ENCODE data around the gene GNL1.

GNL1 gene, protein sequence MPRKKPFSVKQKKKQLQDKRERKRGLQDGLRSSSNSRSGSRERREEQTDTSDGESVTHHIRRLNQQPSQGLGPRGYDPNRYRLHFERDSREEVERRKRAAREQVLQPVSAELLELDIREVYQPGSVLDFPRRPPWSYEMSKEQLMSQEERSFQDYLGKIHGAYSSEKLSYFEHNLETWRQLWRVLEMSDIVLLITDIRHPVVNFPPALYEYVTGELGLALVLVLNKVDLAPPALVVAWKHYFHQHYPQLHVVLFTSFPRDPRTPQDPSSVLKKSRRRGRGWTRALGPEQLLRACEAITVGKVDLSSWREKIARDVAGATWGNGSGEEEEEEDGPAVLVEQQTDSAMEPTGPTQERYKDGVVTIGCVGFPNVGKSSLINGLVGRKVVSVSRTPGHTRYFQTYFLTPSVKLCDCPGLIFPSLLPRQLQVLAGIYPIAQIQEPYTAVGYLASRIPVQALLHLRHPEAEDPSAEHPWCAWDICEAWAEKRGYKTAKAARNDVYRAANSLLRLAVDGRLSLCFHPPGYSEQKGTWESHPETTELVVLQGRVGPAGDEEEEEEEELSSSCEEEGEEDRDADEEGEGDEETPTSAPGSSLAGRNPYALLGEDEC
- 102 to 179 reads per million in 2 donors for total RNA-seq

DNA sequence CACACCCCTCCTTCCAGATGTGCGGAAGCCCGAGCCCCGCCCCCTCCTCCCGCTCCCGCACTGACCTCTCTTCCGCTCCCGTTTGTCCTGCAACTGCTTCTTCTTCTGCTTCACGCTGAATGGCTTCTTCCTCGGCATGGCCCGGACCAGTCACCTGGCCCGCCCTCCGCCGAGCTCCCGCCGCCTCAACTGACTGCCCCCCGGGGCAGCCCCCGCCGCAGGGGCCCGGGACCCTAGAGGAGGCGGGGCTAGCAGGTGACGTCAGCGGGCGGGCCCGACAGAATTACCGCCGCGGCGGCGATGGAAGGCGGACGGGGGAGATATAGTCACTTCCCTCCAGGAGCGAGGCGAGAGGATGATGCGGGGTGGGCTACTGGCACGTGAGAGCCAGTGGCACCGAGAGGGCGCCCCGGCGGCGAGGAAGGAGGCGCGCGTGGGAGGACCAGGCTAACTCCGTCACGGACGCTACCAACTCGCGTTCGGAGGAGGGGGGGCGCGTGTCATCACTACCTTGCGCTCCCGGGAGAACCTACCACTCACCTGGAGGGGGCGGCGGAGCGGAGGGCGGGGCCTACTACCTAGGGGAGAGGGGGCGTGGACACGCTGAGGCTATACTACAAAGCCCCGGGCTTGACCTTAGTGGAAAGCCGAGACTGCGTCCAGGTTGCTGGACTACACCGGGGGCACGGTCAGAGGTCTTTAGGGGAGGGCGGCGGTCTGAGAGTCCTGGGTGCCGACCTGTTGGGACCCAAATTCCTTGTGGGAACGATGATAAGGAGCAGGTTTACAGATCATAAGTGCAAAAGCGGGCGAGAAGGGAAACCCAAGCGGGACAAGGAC, at the start of gene GNL1:
GNL1 (minus strand) TSS at position 424 of the 840 bp plus-strand sequence; CDS start at position 138, 286 bp downstream.
- DNase-seq = peak; percentile 99

DNA sequence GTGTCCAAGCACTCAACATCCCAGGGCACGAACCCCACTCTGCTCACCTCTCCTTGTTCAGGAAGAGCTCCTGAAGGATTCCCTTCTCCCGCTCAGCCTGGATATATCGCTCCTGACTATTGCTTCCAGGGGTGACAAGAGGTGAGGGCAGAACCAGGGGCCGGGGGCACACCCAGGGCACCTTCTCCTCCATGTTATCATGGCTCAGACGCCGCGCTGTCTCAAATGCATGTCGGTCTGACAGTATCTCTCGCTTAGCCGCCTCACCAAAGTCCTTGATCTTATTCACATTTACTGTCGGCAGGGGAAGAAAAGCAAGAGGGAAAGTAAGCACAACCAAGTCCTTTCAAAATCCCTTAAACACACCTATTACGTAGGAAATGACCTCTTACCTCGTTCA, 47.7 kb upstream of the GNL1 start:
- DNase-seq = no peak

DNA sequence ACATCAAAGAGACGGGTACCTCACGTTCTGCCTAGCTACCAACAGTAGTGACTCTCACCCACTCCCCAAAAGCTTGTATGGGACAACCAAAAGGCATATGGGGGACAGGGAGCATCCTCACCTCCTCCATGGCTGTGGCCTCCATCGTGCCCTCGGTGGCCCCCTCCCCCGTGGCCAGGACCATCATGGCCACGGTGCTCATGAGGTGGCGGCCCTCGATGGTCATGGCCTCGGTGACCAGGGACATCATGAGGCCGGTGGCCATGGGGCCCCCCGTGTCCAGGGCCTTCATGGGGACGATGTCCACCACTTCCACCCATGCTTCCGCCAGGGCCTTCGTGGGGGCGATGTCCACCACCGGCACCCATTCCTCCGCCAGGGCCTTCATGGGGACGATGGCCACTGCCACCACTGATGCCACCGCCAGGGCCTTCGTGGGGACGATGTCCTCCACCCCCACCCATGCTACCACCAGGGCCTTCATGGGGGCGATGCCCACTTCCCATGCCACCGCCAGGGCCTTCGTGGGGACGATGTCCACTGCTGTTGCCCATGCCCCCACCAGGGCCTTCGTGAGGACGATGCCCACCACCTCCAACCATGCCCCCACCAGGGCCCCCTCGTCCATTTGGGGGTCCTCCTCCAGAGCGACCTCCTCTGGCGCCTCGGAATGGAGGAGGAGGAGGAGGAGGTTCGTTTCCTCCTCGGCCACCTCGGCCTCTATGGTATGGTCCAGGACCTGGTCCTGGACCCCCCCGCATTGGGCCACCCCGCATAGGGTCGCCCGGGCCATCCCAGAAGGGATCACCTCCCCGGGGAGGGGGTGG, 45.7 kb upstream of the GNL1 start:
- no peak for DNase-seq

DNA sequence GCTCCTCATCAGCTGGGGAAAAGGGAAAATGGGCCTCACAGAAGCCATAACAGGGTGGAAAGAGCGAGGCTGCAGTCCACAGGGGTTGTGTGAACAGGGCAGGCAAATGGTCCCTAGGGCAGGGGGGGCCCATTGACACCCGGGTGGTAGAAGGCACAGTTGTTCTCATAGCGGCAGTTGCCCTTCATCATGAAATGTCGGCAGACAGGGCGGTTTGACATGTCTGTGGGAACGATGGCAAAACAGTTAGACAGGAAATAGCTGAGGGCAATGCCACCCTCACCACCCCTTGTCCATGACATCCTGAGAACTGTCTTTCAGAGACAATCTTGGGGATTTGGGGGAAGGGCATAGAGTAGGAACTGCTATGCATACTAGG, 45.1 kb upstream of the GNL1 start:
- no peak for DNase-seq

DNA sequence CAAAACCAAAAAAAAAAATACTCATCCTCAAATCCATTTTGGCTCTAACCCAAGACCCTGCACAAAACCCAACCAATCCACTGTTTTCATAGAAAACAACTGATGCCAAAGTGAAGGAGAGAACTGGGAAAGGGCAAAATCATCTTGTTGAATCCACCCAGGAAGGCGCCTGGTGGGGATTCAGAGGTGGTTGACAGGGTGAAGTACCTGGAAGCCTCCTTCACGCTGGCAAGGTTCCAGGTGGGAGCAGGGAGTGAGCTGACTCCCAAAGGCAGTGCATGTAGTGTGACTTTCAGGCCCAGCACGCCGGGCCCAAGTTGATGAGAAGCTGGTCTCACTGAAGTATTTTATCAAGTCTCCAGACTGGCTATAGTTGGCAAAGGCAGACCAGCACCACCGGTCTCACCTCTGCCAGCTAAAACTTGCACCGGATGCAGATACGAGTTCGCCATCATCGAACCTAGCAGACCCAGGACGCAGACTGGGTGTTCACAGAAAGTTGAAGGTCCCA, 44.2 kb upstream of the GNL1 start:
- DNase-seq = no peak

DNA sequence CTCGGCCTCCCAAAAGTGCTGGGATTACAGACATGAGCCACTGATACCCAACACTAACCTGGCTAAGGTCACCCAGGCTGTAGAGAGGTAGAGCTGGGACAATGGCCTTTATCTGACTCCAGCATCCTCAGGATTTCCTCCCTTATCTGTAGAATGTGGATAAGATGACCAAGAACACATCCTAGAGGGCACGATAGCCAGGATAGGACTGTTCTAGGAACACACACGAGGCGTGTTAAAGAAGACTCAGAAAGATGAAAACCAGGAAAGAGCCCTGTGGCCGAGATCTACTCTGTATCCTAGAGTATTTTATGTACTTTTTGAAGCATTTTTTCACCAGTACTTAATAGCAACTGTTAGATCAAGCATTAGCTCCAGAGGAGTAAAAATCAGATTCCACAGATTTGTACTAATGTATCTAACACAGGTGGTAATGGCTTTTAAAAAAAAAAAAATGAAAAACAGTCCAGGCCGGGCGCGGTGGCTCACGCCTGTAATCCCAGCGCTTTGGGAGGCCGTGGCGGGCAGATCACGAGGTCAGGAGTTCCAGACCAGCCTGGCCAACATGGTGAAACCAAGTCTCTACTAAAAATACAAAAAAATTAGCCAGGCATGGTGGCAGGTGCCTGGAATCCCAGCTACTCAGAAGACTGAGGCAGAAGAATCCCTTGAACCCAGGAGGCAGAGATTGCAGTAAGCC, 43.5 kb upstream of the GNL1 start:
- DNase-seq = no peak

DNA sequence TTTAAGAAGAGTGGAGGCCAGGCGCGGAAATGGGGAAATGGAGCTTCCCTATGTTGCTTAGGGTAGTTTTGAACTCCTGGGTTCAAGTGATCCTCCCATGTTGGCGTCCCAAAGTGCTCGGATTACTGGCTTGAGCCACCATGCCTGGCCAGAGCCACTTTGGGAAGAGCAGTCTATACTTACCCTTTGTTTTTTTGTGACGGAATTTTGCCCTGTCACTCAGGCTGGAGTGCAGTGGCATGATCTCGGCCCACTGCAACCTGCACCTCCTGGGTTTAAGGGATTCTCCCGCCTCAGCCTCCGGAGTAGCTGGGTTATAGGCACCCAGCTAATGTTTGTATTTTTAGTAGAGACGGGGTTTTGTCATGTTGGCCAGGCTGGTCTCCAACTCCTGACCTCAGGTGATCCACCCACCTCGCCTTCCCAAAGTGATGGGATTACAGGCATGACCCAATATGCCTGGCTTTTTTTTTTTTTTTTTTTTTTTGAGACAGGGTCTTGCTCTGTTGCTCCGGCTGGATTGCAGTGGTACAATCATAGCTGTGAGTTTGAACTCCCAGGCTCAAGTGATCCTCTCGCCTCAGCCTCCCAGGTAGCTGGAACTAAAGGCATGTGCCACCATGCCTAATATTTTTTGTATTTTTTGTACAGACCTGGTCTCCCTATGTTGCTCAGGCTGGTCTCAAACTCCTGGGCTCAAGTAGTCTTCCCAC, 42.8 kb upstream of the GNL1 start:
- no peak for DNase-seq

DNA sequence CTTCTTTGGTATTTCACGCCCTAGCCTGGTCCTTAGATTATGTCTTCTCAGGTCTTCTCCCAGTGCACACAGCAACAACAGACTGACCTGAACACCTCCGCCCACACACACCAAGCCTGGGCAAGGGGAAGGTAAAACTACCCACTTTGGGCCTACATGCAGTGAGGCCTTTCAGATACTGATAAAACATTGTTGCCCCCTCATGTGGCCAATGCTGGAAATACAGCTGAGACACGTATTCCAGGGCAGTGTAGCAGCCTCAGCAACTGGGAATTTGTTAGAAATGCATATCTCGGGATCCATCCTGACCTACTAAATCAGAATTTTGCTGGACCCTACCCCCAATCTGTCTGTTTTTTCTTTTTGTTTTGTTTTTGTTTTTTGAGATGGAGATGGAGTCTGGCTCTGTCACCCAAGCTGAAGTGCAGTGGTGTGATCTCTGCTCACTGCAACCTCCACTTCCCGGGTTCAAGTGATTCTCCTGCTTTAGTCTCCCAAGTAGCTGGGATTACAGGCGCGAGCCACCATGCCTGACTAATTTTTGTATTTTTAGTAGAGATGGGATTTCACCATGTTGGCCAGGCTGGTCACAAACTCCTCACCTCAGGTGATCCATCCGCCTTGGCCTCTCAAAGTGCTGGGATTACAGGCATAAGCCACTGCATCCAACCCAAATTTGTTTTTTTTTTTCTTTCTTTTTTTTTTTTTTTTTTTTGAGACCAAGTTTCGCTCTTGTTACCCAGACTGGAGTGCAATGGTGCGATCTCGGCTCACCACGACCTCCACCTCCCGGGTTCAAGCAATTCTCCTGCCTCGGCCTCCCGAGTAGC, 41.2 kb upstream of the GNL1 start:
- DNase-seq = peak; percentile 82

DNA sequence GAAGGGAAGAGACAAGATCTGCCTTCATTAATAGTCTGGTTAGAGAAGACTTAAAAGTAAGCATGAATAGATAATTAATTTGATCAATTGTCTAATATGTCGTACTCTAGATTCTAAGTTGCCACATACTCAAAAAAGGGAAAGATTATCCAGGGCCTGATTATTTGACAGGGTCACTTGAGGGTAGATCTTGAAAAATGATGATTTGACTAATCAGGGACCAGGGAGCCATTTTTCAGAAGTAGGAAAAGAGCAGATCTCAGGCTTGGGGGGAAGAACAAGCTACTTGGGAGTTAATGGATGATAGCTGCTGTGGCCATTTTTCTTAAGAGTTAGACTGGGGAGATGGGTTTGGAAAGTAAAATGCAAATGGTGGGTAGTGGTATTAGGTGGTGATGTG, 36.0 kb upstream of the GNL1 start:
- no peak for DNase-seq

DNA sequence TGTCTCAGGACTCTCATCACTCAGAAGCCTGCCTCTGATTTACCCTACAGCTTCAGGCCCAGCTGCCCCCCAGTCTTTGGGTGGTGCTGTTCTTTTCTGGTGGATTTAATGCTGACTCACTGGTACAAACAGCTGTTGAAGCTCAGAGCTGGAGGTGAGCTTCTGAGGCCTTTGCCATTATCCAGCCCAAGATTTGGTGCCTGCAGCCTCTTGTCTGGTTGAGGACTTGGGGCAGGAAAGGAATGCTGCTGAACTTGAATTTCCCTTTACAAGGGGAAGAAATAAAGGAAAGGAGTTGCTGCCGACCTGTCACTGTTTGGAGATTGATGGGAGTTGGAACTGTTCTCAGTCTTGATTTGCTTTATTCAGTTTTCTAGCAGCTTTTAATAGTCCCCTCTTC, 34.7 kb upstream of the GNL1 start:
- no peak for DNase-seq

DNA sequence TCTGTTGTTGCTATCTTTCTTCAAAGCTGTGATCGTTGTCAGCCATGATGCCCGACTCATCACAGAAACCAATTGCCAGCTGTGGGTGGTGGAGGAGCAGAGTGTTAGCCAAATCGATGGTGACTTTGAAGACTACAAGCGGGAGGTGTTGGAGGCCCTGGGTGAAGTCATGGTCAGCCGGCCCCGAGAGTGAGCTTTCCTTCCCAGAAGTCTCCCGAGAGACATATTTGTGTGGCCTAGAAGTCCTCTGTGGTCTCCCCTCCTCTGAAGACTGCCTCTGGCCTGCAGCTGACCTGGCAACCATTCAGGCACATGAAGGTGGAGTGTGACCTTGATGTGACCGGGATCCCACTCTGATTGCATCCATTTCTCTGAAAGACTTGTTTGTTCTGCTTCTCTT, 34.2 kb upstream of the GNL1 start:
- no peak for DNase-seq

DNA sequence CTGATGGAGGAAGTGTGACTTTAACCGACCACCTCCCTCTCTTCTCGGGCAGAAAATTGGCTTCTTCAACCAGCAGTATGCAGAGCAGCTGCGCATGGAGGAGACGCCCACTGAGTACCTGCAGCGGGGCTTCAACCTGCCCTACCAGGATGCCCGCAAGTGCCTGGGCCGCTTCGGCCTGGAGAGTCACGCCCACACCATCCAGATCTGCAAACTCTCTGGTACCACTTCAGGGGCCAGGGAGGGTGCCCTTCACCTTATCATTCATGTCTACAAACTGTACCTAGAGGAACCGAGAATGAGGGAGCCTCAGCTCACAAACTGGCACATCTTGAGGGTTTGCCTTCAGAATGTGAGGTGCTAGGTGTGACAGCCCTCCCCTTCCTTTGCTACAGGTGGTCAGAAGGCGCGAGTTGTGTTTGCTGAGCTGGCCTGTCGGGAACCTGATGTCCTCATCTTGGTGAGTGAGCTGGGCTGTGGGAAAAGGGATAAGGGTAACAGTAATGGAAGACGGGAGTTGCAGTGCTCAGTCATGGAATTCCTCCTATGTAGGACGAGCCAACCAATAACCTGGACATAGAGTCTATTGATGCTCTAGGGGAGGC, 33.6 kb upstream of the GNL1 start:
- DNase-seq = no peak

DNA sequence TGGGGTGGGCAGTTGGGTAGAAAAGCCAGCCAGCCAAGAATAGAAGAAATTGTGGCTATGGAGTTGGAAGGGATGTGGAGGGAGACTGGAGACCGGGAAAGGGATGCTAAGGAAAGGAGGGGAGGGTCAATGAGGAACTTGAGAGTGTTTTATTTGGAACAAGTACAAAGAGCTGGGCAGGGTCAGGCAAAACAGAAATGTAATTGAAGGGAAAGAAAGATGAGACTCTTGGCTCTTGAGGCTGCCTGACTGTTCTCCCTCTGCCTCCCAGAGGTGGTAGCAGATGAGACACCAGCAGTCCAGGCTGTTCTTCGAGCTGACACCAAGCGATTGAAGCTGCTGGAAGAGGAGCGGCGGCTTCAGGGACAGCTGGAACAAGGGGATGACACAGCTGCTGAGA, 27.6 kb upstream of the GNL1 start:
- DNase-seq = no peak

DNA sequence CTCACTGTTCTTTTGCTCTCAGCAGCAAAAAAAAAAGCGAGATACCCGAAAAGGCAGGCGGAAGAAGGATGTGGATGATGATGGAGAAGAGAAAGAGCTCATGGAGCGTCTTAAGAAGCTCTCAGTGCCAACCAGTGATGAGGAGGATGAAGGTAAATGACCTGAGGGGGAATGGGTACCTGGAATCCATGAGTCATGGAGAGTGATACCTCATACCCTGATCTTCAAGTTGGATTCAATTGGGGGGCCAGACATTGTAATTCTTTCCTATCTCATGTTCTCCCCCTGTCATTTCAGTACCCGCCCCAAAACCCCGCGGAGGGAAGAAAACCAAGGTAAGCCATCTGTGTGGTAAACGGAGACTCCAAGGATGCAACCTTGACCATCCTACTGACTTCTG, 21.8 kb upstream of the GNL1 start:
- no peak for DNase-seq

DNA sequence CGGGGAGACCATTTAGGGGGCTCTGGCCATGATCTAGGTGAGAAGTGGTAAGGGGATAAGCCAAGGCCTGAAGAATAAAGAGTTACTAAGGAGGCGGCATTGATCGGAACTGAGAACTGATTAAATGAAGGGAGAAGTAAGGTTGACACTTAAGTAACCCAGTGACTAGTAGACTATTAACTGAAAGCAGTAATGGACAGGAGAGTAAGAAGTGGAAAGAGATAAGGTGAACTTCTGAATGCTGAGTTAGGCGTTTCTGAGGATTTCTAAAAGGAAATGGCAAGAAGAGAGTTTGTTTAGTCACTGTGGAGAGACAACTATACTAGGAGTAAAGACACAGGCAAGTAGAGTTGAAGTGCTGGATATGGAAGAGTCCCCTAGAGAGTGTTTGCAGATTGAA, 16.8 kb upstream of the GNL1 start:
- no peak for DNase-seq

DNA sequence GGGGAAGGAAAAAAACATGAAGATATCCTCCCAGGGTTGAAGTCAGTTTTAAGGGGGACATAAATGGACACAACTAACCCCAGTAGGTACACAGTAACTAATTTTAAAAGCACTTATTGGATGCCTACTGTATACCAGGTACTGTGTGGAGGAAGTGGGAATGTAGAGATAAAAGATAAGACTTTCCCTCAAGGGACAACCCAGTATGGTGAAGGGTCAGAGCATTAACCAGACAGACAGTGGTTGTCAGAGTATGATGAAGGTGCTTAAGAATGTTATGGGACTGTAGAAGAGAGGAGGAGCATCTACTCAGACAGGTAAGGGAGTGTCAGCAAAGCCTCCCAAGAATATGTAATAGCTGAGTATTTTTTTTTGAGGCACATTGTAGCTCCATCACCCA, 15.9 kb upstream of the GNL1 start:
- DNase-seq = no peak

DNA sequence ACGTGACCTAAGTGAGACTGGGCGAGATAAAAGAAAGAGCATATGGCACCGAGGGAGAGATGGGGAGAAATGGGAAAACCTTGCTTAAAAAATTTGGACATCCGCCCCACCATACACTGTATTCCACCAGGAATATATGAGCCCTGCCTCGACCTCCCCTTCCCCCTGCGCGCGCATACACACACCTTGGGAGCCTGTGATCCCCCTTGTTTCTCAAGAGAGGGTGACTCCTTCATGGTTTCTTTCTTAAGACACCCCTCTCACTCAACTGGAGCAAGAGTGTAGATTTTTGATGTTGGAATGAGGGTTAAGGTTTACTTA, 15.4 kb upstream of the GNL1 start:
- no peak for DNase-seq

DNA sequence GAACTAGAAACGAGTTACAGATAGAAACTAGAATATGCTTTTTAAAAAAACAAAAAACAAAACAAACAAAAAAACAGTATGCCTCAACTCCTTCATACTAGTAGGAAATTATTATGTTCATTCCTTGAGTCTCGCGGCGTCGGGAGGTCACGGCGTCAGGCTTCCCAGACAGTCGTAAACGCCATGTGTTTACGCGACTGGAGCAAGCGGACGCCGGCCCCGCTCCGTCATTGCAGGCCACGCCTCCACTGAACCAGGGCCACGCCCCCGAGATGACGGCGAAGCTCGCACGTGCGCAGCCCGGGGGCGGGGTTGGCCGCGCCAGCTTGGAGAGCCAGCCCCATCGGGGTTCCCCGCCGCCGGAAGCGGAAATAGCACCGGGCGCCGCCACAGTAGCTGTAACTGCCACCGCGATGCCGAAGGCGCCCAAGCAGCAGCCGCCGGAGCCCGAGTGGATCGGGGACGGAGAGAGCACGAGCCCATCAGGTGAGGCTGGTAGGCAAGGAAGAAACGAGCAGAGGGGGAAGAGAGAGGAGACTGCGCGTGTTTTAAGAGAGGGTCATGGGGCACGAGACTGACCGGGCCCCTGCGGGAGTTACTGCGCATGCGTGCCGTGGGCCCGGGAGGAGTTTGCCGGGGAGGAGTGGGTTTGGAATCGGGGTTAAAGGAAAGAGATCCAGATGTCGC, 14.9 kb upstream of the GNL1 start, which contains the start of gene ABCF1:
ABCF1 (plus strand) TSS at position 368 of the 687 bp plus-strand sequence; CDS start at position 414, 46 bp downstream.
- peak; percentile 99 for DNase-seq

DNA sequence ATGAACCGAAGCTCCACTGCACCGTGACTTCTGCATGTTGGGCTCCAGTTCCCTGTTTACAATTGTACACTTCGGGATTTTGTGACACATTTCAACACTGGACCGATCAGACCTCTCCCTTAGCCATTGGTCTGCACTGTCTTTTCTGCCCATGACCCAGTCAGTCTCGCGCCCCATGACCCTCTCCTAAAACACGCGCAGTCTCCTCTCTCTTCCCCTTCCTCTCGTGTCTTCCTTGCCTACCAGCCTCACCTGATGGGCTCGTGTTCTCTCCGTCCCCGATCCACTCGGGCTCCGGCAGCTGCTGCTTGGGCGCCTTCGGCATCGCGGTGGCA, 14.4 kb upstream of the GNL1 start:
- DNase-seq = no peak

Data from T-helper 9 cell (primary cell).